HG02642 (cell line): Measurements from ENCODE around the gene RHOG.

Source experiments
- ATAC-seq: cut with Tn5 transposase; IDR thresholded peaks from one replicate; pipeline ENCODE4 v1.9.1; 2021; ENCODE audit warnings: mild to moderate bottlenecking; ENCODE audit not compliant: unreplicated experiment, poor library complexity

Gene RHOG

DNA sequence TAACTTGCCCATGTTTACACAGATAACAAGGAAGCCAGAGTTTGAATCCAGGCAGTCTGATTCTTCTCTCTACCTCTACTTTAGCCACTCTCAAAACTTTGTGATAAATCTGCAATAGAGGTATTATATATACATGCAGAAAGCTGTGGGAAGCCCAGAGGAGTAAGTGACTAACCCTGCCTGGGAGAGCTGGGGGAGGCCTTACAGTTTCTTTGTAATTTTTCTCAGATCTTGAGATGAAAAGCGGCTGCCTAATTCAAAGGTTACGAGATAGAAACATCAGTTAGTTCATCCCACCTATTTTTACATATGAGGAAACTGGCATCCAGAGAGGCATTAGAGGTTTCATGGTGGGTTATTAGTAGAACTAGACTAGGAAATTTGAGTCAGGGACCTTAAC, 19.6 kb upstream of the RHOG start:
- ATAC-seq = no peak

DNA sequence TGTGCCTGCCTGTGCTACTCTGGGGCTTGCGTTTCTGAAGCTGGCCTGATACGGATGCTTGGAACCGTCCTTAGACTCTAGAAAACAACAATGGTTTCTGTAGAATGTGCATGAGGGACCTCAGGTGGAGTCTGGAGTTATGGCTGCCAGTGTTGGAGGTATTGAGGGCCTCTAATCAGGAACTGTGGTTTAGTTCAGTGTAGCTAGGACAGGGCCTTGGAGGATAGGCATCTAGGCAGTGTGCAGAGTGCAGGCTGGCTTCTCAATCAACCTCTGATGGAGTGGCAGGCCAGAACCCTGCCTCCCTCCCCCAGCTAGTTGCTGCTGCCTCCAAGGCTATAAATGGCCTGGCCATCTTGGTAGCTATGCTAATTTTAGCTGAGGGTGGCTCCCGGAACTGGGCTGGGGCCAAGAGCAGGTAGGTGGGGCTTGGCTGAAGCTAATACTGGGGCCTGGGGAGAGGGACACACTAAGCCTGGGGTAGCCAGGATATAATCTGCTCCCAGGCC, 18.7 kb upstream of the RHOG start:
- ATAC-seq = peak; percentile 26

DNA sequence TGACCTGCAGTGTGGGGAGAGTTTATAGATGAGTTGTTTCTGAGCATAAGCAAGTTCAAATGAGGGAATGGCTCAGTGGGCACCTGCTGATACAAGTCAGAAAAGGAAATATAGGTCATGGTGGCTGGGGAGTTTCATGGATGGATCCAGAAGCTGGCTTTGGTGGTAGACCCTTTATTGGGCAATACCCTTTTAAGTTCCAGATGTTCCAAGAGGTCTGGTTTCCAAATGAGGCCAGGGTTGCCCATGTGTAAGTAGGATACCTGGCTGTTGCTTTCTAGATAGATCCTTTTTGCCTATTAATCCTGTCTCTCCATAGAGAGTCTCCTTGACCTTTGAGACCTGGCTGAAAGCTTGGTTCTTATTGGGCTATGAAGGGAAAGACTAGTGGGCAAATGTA, 16.9 kb upstream of the RHOG start:
- no peak for ATAC-seq

DNA sequence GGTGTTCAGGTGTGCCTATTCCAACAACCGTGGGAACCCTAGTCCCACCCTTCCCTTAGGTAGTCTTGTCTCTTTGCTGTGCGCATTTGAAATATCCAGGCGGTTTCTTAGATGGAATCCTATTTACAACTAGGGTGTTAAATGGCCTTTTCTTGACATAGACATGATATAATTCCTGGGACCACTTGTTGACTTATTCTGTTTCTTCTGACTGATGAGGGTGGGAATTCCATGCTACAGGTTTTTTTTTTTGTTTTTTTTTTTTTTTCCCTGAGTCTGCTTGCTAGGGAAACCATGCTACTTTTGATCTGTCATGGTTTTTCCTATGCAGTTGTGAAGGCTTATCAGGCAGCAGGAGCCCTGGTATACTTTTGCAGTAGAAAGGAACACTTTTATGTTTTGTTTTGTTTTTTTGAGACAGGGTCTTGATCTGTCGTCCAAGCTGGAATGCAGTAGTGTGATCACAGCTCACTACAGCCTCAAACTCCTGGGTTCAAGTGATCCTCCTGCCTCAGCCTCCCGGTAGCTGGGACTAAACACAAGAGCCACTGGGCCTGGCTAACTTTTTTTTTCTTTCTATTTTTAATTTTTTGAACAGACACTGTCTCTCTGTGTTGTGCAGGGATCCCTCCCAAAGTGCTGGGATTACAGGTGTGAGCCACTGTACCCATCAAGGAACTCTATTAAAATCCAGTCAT, 16.2 kb upstream of the RHOG start:
- ATAC-seq = no peak

DNA sequence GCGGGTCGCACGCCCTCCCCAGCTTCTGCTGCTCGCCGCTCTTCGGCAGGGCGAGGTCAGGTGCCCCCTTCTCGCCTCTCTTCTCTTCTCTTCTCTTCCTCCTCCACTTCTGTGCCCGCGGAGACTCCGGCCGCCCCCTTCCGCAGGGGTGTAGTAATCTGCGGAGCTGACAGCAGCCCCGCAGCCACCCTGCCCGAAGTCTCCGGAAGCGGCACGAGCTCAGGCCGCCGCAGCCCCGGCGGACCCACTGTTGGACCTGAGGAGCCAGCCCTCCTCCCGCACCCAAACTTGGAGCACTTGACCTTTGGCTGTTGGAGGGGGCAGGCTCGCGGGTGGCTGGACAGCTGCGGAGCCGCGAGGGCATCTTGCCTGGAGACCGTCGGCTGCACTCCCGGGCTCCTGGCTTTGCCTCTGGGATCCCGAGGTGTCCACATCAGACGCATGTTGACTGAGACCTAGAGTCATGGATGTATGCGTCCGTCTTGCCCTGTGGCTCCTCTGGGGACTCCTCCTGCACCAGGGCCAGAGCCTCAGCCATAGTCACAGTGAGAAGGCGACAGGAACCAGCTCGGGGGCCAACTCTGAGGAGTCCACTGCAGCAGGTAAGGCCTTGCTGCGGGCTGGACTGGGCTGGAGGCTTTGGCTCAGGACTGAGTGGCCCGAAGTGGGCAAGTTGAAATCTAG, 15.2 kb upstream of the RHOG start:
- peak; percentile 24 for ATAC-seq

DNA sequence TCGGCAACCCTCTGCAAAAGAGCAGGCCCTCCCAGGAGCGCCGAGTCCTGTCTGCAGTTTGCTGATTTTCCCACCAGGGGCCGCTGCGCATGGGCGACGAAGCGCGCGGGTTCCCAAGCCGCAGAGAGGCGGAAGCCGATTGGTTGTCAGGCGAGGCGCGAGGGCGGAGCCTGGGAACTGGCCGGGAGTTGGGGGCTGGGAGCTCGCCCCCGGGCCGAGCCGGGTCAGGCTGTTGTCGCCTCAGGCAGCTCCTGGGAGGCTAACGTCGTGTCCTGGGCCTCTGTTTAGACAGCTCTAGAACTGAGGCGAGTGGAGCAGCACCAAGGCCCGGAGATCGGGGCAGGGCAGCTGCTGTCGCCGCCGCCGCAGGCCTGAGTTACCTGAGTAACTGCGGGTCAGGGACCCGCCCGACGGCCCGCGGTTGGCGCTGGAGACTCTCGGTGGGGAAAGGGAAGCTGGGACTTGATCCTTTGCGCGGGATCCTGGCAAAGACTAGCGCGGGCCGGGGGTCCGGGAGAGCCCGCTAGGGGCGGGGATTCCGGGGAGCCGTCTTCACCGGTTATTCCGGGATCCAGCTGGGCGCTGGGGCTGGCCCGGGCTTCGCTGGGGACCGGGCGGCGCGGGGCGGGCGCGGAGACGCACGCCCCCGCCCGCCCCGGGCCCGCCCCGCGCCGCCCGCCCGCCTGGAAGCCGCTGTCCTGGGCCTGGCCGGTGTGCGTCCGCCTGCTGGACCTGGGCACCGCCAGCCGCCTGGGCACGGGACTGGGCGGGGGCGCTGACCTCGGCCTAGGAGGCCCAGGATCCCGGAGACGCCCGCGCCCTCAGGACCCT, 14.4 kb upstream of the RHOG start, which contains the start of gene STIM1:
TSS of gene STIM1 (plus strand) at position 688 of the 831 bp plus-strand sequence. CDS start 607 bp downstream, outside the sequence.
- peak; percentile 69 for ATAC-seq

DNA sequence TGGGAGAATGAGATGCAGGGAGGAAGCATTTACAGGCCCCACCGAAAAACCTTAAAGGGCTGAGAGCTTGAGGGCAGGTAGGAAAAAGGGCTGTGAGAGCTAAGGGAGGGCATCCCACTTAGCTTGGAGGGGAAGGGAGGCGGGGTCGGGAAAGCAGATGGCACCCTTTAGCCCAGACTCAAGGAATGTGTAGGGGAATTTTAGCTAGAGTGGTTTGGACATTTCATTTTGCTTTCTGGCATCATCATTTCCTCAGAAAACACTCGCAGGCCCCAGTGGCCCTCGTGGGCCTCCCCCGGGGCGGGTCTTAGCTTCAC, 13.9 kb upstream of the RHOG start:
- ATAC-seq = no peak

DNA sequence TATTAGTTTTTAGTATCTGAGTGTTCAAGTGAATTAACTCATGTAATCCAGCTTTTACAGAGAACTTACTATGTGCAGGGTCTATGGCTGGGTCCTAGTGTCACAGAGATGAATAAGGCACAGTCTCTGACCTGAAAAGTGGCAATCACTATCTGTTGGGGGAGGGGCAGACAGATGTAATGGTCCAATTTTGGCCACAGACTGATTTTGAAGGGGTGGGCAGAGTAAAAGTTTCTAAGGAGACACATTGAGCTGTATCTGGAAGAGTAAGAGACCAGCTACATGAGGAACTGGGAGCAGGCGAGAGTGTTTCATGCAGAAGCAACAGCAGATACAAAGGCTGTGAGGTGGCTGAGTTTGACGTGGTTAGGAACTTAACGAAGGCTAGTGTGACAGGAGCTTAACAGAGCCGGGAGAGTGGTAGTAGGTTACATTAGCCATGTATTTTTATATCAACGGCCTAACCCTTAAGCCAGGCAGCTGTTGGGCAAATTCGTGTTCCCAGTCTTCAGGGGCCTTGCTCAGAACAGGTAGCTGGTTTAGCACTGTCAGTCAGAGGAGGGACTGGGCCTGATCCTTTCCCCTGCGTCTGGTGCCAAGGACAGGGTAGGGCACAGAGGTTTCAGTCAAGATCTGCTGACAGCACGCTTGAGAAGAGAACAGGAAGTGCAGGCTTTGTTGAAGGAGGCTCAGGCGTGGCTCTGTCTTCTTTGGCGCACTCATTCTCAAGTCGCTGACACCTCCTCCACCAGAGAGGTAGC, 13.3 kb upstream of the RHOG start:
- ATAC-seq = peak; percentile 31

DNA sequence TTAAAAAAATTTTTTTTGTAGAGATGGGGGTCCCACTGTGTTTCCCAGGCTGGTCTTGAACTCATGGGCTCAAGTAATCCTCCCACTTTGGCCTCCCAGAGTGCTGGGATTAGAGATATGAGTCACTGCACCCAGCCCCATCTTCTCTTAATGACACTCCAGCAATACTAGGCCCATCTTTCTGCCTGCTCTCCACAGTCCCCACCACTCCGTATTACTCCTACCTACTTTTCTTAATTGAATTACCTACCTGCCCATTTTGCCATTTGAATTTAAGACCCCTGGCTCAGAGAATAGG, 12.7 kb upstream of the RHOG start:
- no peak for ATAC-seq

DNA sequence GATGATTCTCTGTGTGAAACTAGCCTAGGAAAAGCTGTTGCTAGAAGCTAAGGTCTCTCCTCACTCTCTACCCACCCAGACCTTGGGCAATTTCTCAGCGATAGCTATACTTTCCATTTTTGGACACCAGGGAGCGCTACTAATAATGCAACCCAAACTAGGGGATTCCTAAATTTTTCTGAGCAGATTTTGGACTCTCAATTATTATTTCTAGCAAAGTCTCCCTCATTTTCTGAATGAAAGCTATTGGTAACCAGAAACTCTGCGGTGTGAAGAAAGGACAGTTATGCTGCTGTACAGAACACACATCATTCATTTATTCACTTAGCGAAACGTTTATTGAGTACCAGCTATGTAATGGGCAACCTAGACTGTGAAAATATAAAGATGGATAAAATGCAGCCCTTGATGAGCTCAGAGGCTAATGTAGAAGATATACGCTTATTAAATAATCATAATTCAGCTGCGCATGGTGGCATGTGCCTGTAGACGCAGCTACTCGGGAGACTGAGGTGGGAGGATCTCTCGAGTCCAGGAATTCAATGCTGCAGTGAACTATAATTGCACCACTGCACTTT, 8.6 kb upstream of the RHOG start:
- ATAC-seq = no peak

DNA sequence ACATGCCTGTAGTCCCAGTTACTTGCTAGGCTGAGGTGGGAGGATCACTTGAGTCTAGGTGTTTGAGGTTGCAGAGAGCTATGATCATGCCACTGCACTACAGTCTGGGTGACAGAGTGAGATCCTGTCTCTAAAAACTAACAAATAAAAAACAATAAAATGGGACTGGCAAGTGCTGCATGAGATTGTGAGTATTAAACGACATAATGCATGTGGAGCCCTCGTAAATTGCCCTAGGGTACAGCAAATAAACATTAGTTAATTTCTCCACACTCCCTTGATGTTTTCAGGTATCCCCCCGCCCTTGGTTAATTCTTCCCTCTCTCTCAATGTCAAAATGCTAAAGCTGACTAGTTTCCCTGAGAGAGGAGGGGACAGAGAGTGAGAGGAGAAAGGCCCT, 4.9 kb upstream of the RHOG start:
- ATAC-seq = no peak

DNA sequence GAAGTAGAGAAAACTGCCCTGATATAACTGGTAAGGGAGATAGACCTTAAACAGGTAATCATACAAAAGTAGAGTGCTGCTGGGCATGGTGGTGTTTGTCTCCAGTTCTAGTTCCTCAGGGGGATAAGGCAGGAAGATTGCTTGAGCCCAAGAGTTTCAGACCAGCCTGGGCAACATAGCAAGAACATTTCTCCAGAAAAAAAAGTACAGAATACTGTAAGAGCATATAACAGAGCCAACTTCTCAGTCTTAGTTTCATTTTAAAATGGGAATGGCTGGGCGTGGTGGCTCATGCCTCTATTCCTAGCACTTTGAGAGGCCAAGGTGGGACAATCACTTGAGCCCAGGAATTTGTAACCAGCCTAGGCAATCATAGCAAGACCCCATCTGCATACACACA, 4.5 kb upstream of the RHOG start:
- no peak for ATAC-seq

DNA sequence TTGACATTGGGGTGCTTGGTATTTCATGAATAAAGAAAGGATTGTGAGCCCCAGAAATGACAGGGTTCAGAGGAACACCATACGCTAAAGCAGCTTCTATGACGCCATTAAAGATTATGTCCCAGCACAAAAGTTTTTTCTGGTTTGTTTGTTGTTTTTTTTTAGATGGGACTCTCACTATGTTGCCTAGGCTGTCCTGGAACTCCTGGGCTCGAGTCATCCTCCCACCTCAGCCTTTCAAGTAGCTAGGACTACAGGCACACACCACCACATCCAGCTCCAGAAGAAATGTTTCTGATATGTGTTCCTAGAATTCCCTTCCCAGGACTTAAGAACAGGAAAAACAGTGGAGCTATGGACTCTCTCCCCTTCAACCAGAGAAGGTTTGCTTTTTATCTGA, 2.6 kb upstream of the RHOG start:
- ATAC-seq = no peak

DNA sequence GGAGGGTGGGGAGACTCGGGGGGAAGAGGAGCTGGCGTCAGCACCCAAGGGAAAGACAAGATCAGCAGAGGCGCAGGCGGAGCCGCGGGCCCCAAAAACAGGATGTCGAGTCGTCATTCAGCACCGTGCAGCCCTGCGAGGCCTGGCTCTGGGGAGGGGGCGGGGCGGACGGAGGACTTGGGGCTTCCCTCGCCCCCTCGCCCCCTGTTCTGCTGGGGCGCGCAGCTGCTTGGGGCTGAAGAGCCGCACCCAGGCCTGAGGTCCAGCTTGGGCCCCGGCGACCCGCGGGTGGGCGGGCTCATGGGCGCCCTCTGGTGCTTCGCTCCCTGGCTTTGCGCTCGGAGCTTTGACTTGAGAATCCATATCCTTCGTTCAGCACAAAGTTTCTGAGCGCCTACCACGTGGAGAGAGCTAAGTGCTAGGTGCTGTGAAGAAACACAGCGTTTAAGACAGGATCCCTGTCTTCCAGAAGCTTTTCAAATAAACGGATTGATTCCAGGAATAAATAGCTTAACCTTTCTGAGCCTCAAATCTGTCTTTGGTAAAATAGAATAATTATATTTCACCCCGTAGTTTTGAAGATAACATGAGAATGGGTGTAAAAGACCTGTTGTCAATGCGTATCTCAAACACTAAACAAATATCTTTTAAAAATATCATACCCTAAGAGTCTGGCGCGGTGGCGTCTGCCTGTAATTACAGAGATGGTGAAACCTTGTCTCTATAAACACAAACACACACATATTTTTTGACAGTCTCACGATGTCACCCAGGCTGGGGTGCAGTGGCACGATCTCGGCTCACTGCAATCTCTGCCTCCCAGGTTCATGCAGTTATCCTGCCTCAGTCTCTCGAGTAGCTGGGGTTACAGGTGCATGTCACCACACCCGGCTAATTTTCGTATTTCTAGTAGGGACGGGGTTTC, 929 bp upstream of the RHOG start:
- peak; percentile 60 for ATAC-seq

DNA sequence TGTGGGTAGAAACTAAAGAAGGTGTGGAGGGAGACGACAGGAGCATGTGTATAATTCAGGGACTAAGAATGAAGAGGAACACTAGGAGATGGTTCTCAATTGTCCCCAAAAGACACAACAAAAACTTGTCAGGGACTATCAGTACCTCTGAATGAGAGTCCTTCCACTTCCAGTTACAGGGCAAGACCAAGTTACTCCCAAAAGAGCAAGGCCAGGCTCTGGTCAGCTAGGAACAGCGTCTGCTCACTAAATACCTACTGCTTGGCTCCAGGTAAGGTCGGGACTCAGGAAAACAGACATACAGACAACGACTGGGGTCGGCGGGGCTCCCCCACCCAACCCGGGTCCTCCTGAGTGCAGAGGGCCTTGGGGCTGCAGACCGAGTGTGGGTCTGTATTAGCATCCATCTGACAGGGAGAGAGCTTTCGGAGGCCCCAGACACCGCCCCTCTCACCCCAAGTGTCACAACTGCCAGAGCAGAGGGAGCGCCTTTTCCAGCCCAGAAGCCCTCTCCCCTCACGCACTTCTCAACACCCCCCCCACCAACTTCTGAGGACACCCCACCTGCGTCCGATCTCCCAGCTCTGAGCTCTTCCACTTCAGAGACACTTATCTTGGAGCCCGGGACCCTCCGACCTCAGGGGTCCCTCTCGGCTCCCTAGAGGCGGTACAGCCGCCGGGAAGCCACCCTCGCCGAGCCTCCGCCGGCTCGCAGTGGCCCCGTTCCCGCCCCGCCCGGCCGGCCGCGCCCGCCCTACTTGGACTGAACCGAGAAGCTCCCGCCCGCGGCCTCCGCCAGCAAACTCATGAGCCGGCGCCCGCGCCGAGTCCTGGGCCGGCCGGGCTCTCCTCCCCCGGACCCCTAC, 522 bp downstream of the RHOG start:
- peak; percentile 1 for ATAC-seq

DNA sequence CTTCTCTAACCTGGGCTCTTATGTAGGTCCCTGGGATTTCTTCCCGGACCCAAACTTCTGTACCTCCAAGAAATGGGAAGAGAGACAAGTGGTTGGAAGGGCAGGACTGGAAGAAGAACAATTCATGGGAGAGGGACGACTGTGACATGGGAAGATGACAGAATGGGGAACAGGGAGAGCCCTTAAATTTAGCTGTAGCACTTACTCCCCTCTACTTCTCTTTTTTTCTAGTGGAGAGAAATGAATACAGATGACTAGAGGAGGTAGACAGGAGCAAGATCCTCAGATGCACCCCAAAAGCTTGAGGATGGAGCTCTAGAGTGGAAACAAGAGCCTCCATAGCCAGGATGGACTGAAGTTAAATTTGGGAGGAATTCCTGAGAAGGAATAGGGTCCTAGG, 2.3 kb downstream of the RHOG start:
- ATAC-seq = no peak

DNA sequence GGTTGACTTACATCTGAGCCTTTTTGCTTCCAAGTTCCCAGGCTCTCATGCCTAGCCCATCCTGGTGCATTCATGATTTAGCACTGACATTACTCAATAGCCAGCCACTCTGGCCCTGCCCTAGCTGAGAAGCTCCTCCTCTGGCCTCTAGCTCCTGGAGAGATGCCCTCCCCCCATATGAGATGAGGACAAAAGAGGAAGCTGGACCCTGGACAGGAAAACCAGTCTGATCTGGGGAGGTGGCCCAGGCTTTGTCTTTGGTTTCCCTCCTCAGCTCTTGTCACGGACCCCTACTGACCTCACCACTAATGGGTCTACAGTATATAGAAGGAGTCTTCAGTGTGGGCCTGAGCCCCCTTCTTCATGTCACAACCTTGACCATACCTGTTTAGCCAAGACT, 3.0 kb downstream of the RHOG start:
- ATAC-seq = no peak

DNA sequence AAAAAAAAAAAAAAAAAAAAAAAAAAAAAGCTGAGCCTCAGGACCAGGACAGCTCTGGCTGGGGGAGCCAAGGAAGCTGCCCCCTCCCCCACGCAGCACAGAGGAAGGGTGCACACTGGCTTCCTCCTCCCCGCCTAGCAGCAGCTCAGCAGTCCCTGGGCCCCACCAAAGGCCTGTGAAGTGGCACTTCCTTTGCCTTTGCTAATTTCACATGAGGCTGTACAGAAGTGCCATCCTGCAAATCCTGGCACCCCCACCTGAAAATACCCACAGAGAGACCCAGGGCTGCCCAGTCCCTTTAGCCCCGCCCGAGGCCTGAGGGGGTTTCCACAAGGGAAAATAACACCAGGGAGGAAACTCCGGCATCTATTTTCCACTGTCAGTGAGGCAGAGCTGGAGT, 3.9 kb downstream of the RHOG start:
- ATAC-seq = no peak
